ENCODE measurements around the gene TRIM62. TPM values are rescaled to one million over a fixed set of nuclear protein-coding genes. Genes with fewer than 3 reads are reported as not detected.
"Not testable (repeated sequence)": the region's sequence is repeated elsewhere in the genome, so short reads cannot be mapped to it uniquely, and the experiment has no call there.

Gene TRIM62
- total RNA-seq, 1 donor: 12.3 TPM

DNA sequence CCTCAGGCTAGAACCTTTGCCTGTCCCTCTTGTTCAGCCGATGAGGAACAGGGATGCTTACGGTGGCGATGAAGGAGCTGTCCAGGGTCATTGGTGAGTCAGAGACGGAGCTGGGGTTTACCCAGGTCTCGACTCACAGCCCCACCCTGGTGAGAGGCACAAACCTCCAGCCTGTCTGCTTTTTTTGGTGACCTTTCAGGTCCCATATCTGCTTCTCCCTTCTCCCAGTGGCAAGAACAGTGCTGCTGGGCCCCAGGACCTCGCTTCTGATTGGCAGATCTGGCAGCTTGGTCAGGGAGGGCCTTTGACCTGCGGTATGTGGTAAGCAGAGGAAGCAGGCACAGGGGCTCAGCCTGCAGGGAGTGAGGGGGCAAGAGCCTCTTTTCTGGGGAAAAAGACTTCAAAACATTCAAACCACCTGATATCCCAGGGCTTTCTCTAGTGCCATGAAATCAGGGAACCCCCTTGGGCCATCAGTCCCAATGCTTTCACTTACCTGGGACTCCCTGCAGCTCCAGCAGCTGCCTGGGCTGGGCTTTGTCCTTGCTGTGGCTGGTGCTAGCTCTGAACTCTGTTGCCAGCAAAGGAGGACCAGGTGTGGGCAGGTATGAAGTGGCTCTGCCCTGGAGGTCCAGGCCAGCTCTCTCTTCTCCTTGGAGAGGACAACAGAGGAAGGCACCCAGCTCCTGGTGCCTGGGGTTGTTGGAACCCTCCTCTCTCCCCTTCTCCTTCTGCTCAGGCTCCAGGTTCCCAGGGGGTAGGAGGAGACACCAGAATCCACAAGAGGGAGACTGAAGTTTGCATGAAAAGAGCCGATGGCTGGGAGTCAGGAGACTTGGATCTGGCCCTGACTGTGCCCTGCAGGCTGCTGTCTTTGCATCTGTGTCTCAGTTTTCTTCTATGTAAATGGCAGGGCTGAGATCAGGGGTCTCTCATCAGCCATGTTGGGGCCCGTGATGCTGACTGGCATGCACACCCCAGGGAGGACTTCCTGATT lies 41.4 kb downstream of the TRIM62 start:
- no peaks in the 10 kb centered on the region for H3K79me2 ChIP-seq (ENCODE audit: insufficient read depth, low read length)
- no peaks in the 10 kb centered on the region for H4K20me1 ChIP-seq (ENCODE audit: insufficient read depth, low read length)
- no peak overlapping the region for H3K4me3 ChIP-seq (ENCODE audit: insufficient read depth, low read length)
- no peak overlapping the region for H3K27ac ChIP-seq (ENCODE audit: low read depth, low read length)
- H3K4me1 ChIP-seq (ENCODE audit: insufficient read depth, low read length): peaks cover 17% of the 10 kb centered on the region
- TF ChIP-seq, protein P1, sequence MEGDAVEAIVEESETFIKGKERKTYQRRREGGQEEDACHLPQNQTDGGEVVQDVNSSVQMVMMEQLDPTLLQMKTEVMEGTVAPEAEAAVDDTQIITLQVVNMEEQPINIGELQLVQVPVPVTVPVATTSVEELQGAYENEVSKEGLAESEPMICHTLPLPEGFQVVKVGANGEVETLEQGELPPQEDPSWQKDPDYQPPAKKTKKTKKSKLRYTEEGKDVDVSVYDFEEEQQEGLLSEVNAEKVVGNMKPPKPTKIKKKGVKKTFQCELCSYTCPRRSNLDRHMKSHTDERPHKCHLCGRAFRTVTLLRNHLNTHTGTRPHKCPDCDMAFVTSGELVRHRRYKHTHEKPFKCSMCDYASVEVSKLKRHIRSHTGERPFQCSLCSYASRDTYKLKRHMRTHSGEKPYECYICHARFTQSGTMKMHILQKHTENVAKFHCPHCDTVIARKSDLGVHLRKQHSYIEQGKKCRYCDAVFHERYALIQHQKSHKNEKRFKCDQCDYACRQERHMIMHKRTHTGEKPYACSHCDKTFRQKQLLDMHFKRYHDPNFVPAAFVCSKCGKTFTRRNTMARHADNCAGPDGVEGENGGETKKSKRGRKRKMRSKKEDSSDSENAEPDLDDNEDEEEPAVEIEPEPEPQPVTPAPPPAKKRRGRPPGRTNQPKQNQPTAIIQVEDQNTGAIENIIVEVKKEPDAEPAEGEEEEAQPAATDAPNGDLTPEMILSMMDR (IDR thresholded peaks at IDR 0.05; ENCODE audit: extremely low read depth, low read depth, low read length): no peak
- H2AFZ ChIP-seq (ENCODE audit: low read length): no peak overlapping the region
- DNase-seq (ENCODE audit: insufficient read length, low spot score, missing footprints): peak; percentile 83
- H3K27me3 ChIP-seq (ENCODE audit: insufficient read depth, low read length): no peaks in the 10 kb centered on the region
- H3K4me2 ChIP-seq (ENCODE audit: insufficient read depth, low read length): no peak overlapping the region
- H3K36me3 ChIP-seq (ENCODE audit: insufficient read depth, low read length): no peaks in the 10 kb centered on the region
- no peaks in the 10 kb centered on the region for H3K9me3 ChIP-seq (ENCODE audit: low read depth, low read length)

DNA sequence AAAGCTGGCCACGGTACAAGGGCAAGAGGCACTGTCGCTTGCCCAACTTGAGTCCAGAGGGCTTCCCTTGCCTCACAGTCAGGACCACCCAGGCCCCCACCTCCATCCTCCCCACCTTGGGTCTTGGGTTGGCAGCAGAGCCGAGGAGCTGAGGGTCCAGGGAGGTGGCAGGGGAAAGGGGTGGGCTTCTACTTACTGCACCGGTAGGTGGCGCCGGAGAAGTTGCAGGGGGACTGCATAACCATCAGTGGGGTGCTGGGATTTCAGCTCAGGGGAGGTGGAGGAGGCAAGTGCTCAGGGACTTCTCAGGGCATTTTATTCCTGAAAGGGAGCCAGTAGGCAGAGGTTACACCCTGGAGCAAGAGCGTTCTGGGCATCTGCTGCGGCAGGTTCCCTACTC lies 44.0 kb downstream of the TRIM62 start:
- Histone ChIP-seq H3K27ac (ENCODE audit: low read depth, low read length) (no peak overlapping the region), H3K4me2 (ENCODE audit: insufficient read depth, low read length) (no peak overlapping the region), H3K9me3 (ENCODE audit: low read depth, low read length) (no peaks in the 10 kb centered on the region), H3K79me2 (ENCODE audit: insufficient read depth, low read length) (no peaks in the 10 kb centered on the region), H3K27me3 (ENCODE audit: insufficient read depth, low read length) (no peaks in the 10 kb centered on the region), H3K4me1 (ENCODE audit: insufficient read depth, low read length) (peaks cover 6% of the 10 kb centered on the region), H2AFZ (ENCODE audit: low read length) (no peak overlapping the region), H3K36me3 (ENCODE audit: insufficient read depth, low read length) (no peaks in the 10 kb centered on the region), H3K4me3 (ENCODE audit: insufficient read depth, low read length) (no peak overlapping the region), H4K20me1 (ENCODE audit: insufficient read depth, low read length) (no peaks in the 10 kb centered on the region)
- TF ChIP-seq, protein P1 (IDR thresholded peaks at IDR 0.05; ENCODE audit: extremely low read depth, low read depth, low read length): peak; percentile 53
- no peak for DNase-seq (ENCODE audit: insufficient read length, low spot score, missing footprints)

DNA sequence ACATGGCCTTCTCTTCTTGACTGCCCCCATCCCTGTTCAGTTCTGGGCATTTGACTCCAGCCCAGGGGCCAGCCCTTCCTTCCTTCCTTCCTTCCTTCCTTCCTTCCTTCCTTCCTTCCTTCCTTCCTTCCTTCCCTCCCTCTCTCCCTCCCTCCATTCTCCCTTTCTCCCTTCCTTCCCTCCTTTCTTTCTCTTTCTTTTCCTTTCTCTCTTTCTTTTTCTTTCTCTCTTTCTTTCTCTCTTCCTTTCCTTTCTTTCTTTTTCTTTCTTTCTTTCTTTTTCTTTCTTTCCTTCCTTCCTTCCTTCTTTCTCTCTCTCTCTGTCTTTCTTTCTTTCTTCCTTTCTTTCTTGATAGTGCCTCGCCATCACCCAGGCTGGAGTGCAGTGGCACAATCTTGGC lies 45.8 kb downstream of the TRIM62 start:
- not testable (repeated sequence) for H2AFZ ChIP-seq (ENCODE audit: low read length); H3K36me3 ChIP-seq (ENCODE audit: insufficient read depth, low read length); H4K20me1 ChIP-seq (ENCODE audit: insufficient read depth, low read length); H3K4me2 ChIP-seq (ENCODE audit: insufficient read depth, low read length); DNase-seq (ENCODE audit: insufficient read length, low spot score, missing footprints); H3K79me2 ChIP-seq (ENCODE audit: insufficient read depth, low read length); H3K27ac ChIP-seq (ENCODE audit: low read depth, low read length); H3K9me3 ChIP-seq (ENCODE audit: low read depth, low read length); H3K4me3 ChIP-seq (ENCODE audit: insufficient read depth, low read length); H3K4me1 ChIP-seq (ENCODE audit: insufficient read depth, low read length); H3K27me3 ChIP-seq (ENCODE audit: insufficient read depth, low read length)

DNA sequence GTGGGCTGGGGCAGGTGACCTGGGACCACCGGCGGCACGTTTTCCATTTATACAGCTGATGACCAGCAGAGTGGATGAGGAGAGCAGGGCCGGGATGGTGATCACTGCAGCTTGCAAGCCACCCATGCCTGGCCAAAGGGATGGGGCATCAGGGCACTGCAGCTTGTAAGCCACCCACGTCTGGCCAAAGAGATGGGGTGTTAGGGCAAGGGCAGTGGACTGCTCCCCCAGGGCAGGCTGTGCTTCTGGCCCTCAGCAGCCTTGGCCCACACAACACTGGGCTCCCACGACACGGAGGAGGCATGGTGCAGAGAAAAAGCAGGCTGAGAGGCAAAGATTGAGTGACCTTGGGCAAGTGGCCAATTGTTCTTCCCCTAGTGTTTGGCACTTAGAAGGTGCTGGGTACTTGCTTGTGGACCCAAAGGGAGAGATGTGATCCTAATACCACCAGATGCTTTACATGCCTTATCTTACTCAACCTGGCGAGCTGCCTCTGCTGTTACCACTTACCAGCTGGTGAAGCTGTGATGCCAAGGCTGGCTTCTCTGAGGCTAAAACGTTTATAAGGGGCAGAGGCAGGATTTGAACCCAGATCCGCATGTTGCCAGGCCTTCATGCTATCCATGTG lies 48.3 kb downstream of the TRIM62 start:
- Histone ChIP-seq H3K9me3 (ENCODE audit: low read depth, low read length) (no peaks in the 10 kb centered on the region), H3K4me1 (ENCODE audit: insufficient read depth, low read length) (no peaks in the 10 kb centered on the region), H3K27ac (ENCODE audit: low read depth, low read length) (no peak overlapping the region), H3K79me2 (ENCODE audit: insufficient read depth, low read length) (no peaks in the 10 kb centered on the region), H3K4me2 (ENCODE audit: insufficient read depth, low read length) (no peak overlapping the region), H2AFZ (ENCODE audit: low read length) (no peak overlapping the region), H3K27me3 (ENCODE audit: insufficient read depth, low read length) (no peaks in the 10 kb centered on the region), H4K20me1 (ENCODE audit: insufficient read depth, low read length) (no peaks in the 10 kb centered on the region), H3K4me3 (ENCODE audit: insufficient read depth, low read length) (no peak overlapping the region), H3K36me3 (ENCODE audit: insufficient read depth, low read length) (no peaks in the 10 kb centered on the region)
- DNase-seq (ENCODE audit: insufficient read length, low spot score, missing footprints): no peak
- TF ChIP-seq, protein P1 (IDR thresholded peaks at IDR 0.05; ENCODE audit: extremely low read depth, low read depth, low read length): no peak

Data from osteoblast (primary cell).